Parathyroid adenoma (tissue), 2 donors: ENCODE measurements around the gene NUP85.
"Not testable (repeated sequence)": the region's sequence is repeated elsewhere in the genome, so short reads cannot be mapped to it uniquely, and the experiment has no call there.

Experiments
- H2AFZ ChIP-seq: fragments of 300-600 bp; sonication (generic); one replicate; pipeline ENCODE4 v1.7.0; 2017; ENCODE audit warnings: antibody characterized with exemption, mild to moderate bottlenecking
- H3K27ac ChIP-seq: fragments of 300-600 bp; sonication (generic); one replicate; pipeline ENCODE4 v1.7.0; 2017
- H3K27me3 ChIP-seq: fragments of 300-600 bp; sonication (generic); one replicate; pipeline ENCODE4 v1.7.0; 2017; ENCODE audit warnings: low read length; ENCODE audit not compliant: control insufficient read depth, insufficient read depth
- H3K36me3 ChIP-seq: fragments of 300-600 bp; sonication (generic); one replicate; pipeline ENCODE4 v1.7.0; 2017; ENCODE audit warnings: low read length; ENCODE audit not compliant: control insufficient read depth, insufficient read depth
- H3K4me1 ChIP-seq: fragments of 300-600 bp; sonication (generic); one replicate; pipeline ENCODE4 v1.7.0; 2017; ENCODE audit warnings: control low read depth
- H3K4me2 ChIP-seq: fragments of 300-600 bp; sonication (generic); one replicate; pipeline ENCODE4 v1.7.0; 2017; ENCODE audit warnings: low read length
- H3K4me3 ChIP-seq: fragments of 300-600 bp; sonication (generic); one replicate; pipeline ENCODE4 v1.7.0; 2017; ENCODE audit warnings: low read depth, low read length
- H3K79me2 ChIP-seq: fragments of 300-600 bp; sonication (generic); one replicate; pipeline ENCODE4 v1.7.0; 2017; ENCODE audit warnings: control low read depth
- H3K9ac ChIP-seq: fragments of 300-600 bp; sonication (generic); one replicate; pipeline ENCODE4 v1.7.0; 2017; ENCODE audit warnings: mild to moderate bottlenecking
- H3K9me3 ChIP-seq: fragments of 300-600 bp; sonication (generic); one replicate; pipeline ENCODE4 v1.7.0; 2017; ENCODE audit warnings: low read length; ENCODE audit not compliant: control insufficient read depth
- TF ChIP-seq, protein P1 (sequence below): fragments of 300-600 bp; sonication (generic); IDR thresholded peaks from one replicate; pipeline ENCODE4 v1.7.0; 2017; ENCODE audit warnings: antibody characterized with exemption, mild to moderate bottlenecking
- donor health status: primary hyperparathyroidism.

NUP85 gene

DNA sequence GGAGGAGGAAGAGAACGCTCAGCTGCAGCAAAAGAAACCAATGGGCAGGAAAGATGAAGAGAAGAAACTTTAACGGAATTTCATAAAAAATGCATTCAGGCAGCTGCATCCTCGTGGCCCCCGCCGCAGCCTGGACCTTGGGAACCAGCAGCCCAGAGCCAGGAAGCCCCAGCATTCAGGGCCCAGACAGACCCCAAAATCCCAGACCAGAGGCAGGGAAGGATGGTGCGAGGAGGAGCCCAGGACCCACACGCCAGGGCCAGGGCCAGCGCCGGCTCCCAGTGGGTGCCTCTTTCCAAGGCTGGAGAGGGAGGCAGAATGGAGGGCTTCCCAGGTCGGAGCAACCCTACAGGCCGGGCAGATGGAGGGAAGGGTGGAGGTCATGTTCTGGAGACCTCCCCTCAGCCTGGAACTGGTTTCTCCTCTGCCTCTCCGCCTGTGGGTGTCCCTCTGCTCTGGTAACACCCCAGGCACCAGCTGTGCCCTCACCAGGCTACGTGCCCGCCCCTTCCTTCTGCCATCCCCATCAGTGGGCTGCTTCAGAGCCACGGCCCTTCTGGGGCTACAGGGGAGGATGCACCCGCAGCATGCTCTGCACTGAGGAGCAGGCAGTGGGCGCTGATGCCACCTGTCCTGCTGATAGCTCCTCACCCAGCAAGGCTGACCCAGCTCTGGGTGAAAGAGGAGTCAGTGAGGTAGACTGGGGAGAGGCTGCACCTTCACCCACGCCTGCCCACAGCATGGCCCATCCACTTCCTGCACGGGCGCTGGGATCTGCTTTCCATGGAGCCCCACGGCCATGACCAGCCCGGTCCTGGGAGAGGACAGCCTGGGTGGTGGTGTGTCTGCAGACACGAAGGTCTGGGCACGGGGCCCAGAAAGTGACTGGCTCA lies 66.7 kb downstream of the NUP85 start:
- H3K27ac ChIP-seq, result peak overlapping the region; percentile 66
- H3K4me1 ChIP-seq, result peaks cover 18% of the 10 kb centered on the region
- H3K36me3 ChIP-seq, result no peaks in the 10 kb centered on the region

DNA sequence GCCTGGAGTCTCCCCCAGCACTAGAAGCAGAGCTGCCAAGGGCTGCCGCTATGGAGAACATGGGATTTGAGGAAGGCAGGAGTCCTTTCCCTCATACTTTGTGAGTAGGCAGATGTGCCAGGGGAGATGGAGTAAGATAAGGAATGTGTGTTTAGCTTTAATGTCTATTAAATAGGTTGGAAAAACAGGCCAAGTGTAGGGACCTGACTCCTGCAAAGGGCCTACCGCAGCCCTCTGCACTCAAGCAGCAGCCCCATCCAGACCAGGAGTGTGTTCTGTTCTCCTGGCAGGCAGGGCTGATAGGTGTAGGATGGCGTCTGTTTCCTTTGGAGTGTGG lies 67.3 kb downstream of the NUP85 start:
- Histone ChIP-seq H3K4me1 (peaks cover 14% of the 10 kb centered on the region), H3K27ac (no peak overlapping the region), H3K9me3 (no peaks in the 10 kb centered on the region), H3K27me3 (no peaks in the 10 kb centered on the region), H3K9ac (no peak overlapping the region), H3K4me2 (no peak overlapping the region), H3K79me2 (no peaks in the 10 kb centered on the region), H2AFZ (no peak overlapping the region), H3K4me3 (no peak overlapping the region), H3K36me3 (no peaks in the 10 kb centered on the region)
- TF ChIP-seq, protein P1, sequence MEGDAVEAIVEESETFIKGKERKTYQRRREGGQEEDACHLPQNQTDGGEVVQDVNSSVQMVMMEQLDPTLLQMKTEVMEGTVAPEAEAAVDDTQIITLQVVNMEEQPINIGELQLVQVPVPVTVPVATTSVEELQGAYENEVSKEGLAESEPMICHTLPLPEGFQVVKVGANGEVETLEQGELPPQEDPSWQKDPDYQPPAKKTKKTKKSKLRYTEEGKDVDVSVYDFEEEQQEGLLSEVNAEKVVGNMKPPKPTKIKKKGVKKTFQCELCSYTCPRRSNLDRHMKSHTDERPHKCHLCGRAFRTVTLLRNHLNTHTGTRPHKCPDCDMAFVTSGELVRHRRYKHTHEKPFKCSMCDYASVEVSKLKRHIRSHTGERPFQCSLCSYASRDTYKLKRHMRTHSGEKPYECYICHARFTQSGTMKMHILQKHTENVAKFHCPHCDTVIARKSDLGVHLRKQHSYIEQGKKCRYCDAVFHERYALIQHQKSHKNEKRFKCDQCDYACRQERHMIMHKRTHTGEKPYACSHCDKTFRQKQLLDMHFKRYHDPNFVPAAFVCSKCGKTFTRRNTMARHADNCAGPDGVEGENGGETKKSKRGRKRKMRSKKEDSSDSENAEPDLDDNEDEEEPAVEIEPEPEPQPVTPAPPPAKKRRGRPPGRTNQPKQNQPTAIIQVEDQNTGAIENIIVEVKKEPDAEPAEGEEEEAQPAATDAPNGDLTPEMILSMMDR, result no peak

More for the DNA sequence above, 66.7 kb downstream of the NUP85 start:
- Histone ChIP-seq H2AFZ (peak overlapping the region; percentile 100), H3K79me2 (no peaks in the 10 kb centered on the region), H3K9me3 (no peaks in the 10 kb centered on the region), H3K27me3 (no peaks in the 10 kb centered on the region), H3K4me2 (peak overlapping the region; percentile 99), H3K4me3 (peak overlapping the region; percentile 67), H3K9ac (no peak overlapping the region)
- TF ChIP-seq, protein P1, result no peak

DNA sequence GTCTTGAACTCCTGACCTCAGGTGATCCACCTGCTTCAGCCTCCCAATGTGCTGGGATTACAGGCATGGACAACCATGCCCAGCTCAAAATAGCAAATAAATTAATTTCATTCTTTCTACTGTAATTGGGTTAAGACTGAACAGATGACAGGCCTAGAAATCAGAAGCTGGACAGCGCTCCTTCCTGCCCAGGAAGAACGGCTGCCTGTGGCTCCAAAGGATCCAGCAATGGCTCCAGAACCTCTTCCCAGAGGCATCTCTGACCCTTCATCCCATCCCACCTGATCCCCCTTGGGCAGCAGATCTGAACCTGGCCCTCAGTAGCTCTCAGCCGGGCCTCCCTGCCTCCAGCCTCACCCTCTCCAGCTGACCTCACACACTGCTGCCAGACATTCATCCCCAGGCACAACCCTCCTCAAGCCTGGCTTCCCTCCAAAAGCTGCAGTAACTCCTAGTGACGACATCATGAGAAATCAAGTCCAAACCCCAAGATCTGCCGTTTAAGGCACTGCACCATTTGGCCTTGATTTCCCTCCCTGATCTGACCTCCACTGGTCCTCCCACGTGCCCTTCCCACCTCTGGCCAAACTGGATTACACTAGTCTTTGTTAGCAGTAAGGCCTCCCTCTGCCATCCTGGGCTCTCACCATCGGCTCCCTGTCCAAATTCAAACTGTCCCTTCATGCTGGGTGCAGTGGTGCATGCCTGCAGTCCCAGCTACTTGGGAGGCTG lies 68.7 kb downstream of the NUP85 start:
- Histone ChIP-seq H2AFZ (no peak overlapping the region), H3K27me3 (no peaks in the 10 kb centered on the region), H3K27ac (no peak overlapping the region), H3K4me3 (no peak overlapping the region), H3K4me1 (peaks cover 12% of the 10 kb centered on the region), H3K4me2 (no peak overlapping the region), H3K79me2 (no peaks in the 10 kb centered on the region), H3K36me3 (no peaks in the 10 kb centered on the region), H3K9me3 (no peaks in the 10 kb centered on the region), H3K9ac (no peak overlapping the region)
- TF ChIP-seq, protein P1, result no peak

DNA sequence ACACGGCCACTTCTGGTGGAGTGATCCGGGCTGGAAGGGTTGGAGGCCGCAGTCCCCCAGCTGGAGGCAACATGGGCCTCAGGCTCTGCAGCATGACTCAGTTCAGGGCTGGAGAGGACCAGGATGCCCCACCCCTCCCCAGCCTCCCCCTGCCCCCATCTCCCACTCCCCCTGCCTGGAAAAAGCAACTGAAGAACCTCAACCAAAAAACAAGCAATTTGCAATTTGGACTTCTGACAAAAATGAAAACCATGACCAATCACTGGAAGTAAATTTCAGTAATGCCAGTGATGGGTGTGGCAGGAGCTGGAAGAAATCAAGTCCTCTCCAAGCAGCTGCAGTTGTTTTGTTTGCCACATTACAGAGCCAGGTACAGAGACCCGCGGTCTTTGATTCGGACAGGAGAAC lies 72.2 kb downstream of the NUP85 start:
- H2AFZ ChIP-seq, result no peak overlapping the region
- no peak overlapping the region for H3K4me3 ChIP-seq
- TF ChIP-seq, protein P1, result no peak
- H3K9me3 ChIP-seq, result no peaks in the 10 kb centered on the region
- H3K36me3 ChIP-seq, result no peaks in the 10 kb centered on the region
- H3K4me2 ChIP-seq, result no peak overlapping the region
- H3K27ac ChIP-seq, result no peak overlapping the region
- H3K27me3 ChIP-seq, result no peaks in the 10 kb centered on the region
- H3K4me1 ChIP-seq, result no peaks in the 10 kb centered on the region
- H3K79me2 ChIP-seq, result no peaks in the 10 kb centered on the region
- H3K9ac ChIP-seq, result no peak overlapping the region

DNA sequence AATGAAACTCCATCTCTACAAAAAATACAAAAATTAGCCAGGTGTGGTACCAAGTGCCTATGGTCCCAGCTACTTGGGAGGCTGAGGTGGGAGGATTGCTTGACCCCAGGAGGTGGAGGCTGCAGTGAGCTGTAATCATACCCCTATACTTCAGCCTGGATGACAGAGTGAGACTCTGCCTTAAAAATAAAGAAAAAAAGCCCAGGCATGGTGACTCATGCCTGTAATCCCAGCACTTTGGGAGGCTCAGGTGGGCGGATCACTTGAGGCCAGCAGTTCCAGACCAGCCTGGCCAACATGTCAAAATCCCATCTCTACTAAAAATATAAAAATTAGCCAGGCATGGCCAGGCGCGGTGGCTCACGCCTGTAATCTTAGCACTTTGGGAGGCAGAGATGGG lies 74.7 kb downstream of the NUP85 start:
- H3K4me2 ChIP-seq, H3K36me3 ChIP-seq, H3K79me2 ChIP-seq, H3K4me3 ChIP-seq, H3K9ac ChIP-seq, H3K27me3 ChIP-seq, H3K4me1 ChIP-seq, H3K27ac ChIP-seq, H2AFZ ChIP-seq, H3K9me3 ChIP-seq: not testable (repeated sequence)
